ENCODE measurements around the gene DACT2.

The DACT2 gene

GRCh38 chr6:168319279-168320111, at the start of gene DACT2:
DACT2 (minus strand) TSS chr6:168319777; CDS start chr6:168319633, 144 bp downstream.
- DNase-seq (ENCODE audit: extremely low read depth, low read depth), result no peak
- no peak within 1 kb of the TSS for H3K4me3 ChIP-seq (replicated peaks; ENCODE audit: low read depth, low read length)
- TF ChIP-seq, protein P1, sequence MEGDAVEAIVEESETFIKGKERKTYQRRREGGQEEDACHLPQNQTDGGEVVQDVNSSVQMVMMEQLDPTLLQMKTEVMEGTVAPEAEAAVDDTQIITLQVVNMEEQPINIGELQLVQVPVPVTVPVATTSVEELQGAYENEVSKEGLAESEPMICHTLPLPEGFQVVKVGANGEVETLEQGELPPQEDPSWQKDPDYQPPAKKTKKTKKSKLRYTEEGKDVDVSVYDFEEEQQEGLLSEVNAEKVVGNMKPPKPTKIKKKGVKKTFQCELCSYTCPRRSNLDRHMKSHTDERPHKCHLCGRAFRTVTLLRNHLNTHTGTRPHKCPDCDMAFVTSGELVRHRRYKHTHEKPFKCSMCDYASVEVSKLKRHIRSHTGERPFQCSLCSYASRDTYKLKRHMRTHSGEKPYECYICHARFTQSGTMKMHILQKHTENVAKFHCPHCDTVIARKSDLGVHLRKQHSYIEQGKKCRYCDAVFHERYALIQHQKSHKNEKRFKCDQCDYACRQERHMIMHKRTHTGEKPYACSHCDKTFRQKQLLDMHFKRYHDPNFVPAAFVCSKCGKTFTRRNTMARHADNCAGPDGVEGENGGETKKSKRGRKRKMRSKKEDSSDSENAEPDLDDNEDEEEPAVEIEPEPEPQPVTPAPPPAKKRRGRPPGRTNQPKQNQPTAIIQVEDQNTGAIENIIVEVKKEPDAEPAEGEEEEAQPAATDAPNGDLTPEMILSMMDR (IDR thresholded peaks at IDR 0.05; ENCODE audit: low read depth, low read length, missing control alignments), result no peak

DNA sequence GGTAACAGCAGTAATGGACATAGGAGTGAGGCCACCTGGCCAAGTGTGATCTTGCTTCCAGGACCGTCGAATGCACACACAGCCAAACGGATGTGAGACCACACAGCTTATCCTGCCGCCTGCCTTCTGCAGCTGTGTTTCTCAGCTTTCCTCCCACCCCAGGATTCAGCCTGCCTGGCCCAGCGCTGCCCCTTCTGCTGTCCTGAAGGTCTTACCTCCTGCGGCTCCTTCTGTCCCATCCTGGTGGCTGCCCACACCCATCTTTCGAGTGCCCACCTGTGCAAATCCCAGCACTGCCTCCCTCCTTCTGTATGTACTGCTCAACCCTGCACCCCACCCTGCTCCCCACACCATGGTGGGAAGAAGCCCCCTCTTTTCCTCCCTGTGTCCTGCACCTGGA, 49.4 kb upstream of the DACT2 start:
- no peak overlapping the region for H3K4me3 ChIP-seq (replicated peaks; ENCODE audit: low read depth, low read length)
- no peak for DNase-seq (ENCODE audit: extremely low read depth, low read depth)
- TF ChIP-seq, protein P1 (IDR thresholded peaks at IDR 0.05; ENCODE audit: low read depth, low read length, missing control alignments), result no peak

- no peak for DNase-seq (ENCODE audit: extremely low read depth, low read depth)
- no peak overlapping the region for H3K4me3 ChIP-seq (replicated peaks; ENCODE audit: low read depth, low read length)
- TF ChIP-seq, protein P1 (IDR thresholded peaks at IDR 0.05; ENCODE audit: low read depth, low read length, missing control alignments), result no peak
Measured at GRCh38 chr6:168368066-168368820, 48.7 kb upstream of the DACT2 start.

DNA sequence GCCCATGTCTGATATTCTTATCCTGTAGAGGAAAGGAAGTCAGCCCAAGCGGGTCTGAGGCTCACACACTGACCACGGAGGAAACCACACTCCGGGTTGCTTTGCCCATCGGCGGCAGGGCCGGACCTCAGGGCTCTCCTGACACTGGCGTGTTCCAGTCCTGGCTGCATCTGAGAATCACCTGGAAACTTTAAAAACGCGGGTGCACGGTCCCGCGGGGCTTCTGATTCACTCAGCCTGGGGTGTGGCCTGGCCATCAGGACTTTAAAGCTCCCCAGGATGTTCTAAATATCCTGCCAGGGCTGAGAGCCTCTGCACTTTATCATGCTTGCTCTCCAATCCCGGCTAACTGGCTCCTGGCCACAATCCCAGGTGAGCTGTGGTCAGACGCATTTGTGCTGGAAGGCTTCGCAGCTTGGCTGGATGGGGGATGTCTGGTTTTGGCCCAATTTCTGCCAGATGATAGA, 47.7 kb upstream of the DACT2 start:
- H3K4me3 ChIP-seq (replicated peaks; ENCODE audit: low read depth, low read length), result no peak overlapping the region
- TF ChIP-seq, protein P1 (IDR thresholded peaks at IDR 0.05; ENCODE audit: low read depth, low read length, missing control alignments), result no peak
- DNase-seq (ENCODE audit: extremely low read depth, low read depth), result no peak

DNA sequence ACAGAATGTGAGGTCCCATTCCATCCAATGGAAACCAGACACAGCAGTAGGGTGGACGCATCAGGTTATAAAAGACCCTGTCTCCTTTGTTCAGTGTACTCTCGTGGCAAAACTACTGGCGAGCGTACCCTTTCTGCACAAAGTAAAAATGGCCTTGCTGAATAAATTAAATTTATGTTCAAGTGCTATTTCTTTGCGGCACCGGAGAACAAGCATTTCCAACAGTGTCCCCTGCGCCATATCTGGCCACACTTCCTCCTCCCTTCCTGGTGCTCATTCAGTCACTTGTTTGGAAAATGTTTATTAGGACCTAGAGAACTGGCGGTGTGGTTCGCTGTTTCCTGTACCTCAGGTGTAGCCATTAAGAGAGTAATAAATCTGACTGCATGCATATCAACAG, 46.9 kb upstream of the DACT2 start:
- TF ChIP-seq, protein P1 (IDR thresholded peaks at IDR 0.05; ENCODE audit: low read depth, low read length, missing control alignments), result no peak
- H3K4me3 ChIP-seq (replicated peaks; ENCODE audit: low read depth, low read length), result no peak overlapping the region
- DNase-seq (ENCODE audit: extremely low read depth, low read depth), result no peak

- H3K4me3 ChIP-seq (replicated peaks; ENCODE audit: low read depth, low read length), result no peak overlapping the region
- TF ChIP-seq, protein P1 (IDR thresholded peaks at IDR 0.05; ENCODE audit: low read depth, low read length, missing control alignments), result no peak
- DNase-seq (ENCODE audit: extremely low read depth, low read depth), result no peak
Measured at GRCh38 chr6:168365422-168366165, 46.0 kb upstream of the DACT2 start.
